ENCODE results near the gene HSD17B3. TPM values are rescaled to one million over a fixed set of nuclear protein-coding genes. Genes with fewer than 3 reads are reported as not detected.

HSD17B3 gene
- total and polyA plus RNA-seq, 4 donors: 0.37 to 4.4 (median 0.41) TPM; not detected in 1

GRCh38 chr9:96304230-96304629, 2.3 kb upstream of the HSD17B3 start:
- Histone ChIP-seq H3K36me3 (ENCODE audit: control insufficient read depth in 4 of 4, insufficient read depth in 4 of 4, low read length in 4 of 4) (no peaks in the 10 kb centered on the region), H3K27ac (ENCODE audit: low read depth in 1 of 2, low read length in 1 of 2) (no peak overlapping the region), H3K27me3 (ENCODE audit: control insufficient read depth in 3 of 3, insufficient read depth in 3 of 3, low read length in 2 of 3) (no peaks in the 10 kb centered on the region), H3K9ac (ENCODE audit: insufficient read depth in 1 of 2, low read length in 2 of 2) (no peak overlapping the region), H3K9me3 (ENCODE audit: control insufficient read depth in 4 of 4, insufficient read depth in 3 of 4, low read length in 3 of 4) (peaks cover 0 to 3% (median 0%) of the 10 kb centered on the region in 4 donors), H3K4me1 (ENCODE audit: control insufficient read depth in 5 of 5, insufficient read depth in 5 of 5, low read length in 5 of 5) (no peaks in the 10 kb centered on the region), H3K4me3 (no peak overlapping the region)
- ATAC-seq (ENCODE audit: insufficient read depth, low FRiP score) (no peak), DNase-seq (no peak)
- TF ChIP-seq CTCF (IDR thresholded peaks at IDR 0.05; ENCODE audit: control extremely low read depth, extremely low read depth): no peak

- no peak overlapping the region for H3K4me3 ChIP-seq
- H3K9ac ChIP-seq (ENCODE audit: insufficient read depth in 1 of 2, low read length in 2 of 2): no peak overlapping the region
- peaks cover 0 to 3% (median 0%) of the 10 kb centered on the region in 4 donors for H3K9me3 ChIP-seq (ENCODE audit: control insufficient read depth in 4 of 4, insufficient read depth in 3 of 4, low read length in 3 of 4)
- no peak for TF ChIP-seq CTCF (IDR thresholded peaks at IDR 0.05; ENCODE audit: control extremely low read depth, extremely low read depth)
- H3K27me3 ChIP-seq (ENCODE audit: control insufficient read depth in 3 of 3, insufficient read depth in 3 of 3, low read length in 2 of 3): no peaks in the 10 kb centered on the region
- no peak for ATAC-seq (ENCODE audit: insufficient read depth, low FRiP score)
- WGBS, 2 donors: 70 to 88% methylated on average over 4 of the region's 4 CpGs
- H3K4me1 ChIP-seq (ENCODE audit: control insufficient read depth in 5 of 5, insufficient read depth in 5 of 5, low read length in 5 of 5): no peaks in the 10 kb centered on the region
- no peaks in the 10 kb centered on the region for H3K36me3 ChIP-seq (ENCODE audit: control insufficient read depth in 4 of 4, insufficient read depth in 4 of 4, low read length in 4 of 4)
- no peak for DNase-seq
- no peak overlapping the region for H3K27ac ChIP-seq (ENCODE audit: low read depth in 1 of 2, low read length in 1 of 2)
These were observed 2.2 kb downstream of the HSD17B3 start for GRCh38 chr9:96299823-96300222.

- DNase-seq (peak in 2 of 3 donors; percentile 6 to 9), ATAC-seq (ENCODE audit: insufficient read depth, low FRiP score) (no peak)
- Histone ChIP-seq H3K27ac (ENCODE audit: low read depth in 1 of 2, low read length in 1 of 2) (no peak overlapping the region), H3K27me3 (ENCODE audit: control insufficient read depth in 3 of 3, insufficient read depth in 3 of 3, low read length in 2 of 3) (no peaks in the 10 kb centered on the region), H3K9me3 (ENCODE audit: control insufficient read depth in 4 of 4, insufficient read depth in 3 of 4, low read length in 3 of 4) (no peaks in the 10 kb centered on the region), H3K4me1 (ENCODE audit: control insufficient read depth in 5 of 5, insufficient read depth in 5 of 5, low read length in 5 of 5) (peaks cover 0 to 11% (median 0%) of the 10 kb centered on the region in 5 donors), H3K36me3 (ENCODE audit: control insufficient read depth in 4 of 4, insufficient read depth in 4 of 4, low read length in 4 of 4) (no peaks in the 10 kb centered on the region), H3K9ac (ENCODE audit: insufficient read depth in 1 of 2, low read length in 2 of 2) (no peak overlapping the region), H3K4me3 (no peak overlapping the region)
- 94% methylated on average over 3 of the region's 3 CpGs for WGBS, 2 donors
- no peak for TF ChIP-seq CTCF (IDR thresholded peaks at IDR 0.05; ENCODE audit: control extremely low read depth, extremely low read depth)
These were observed 7.8 kb downstream of the HSD17B3 start for GRCh38 chr9:96294159-96294545.

GRCh38 chr9:96293498-96294158, 8.3 kb downstream of the HSD17B3 start:
- 64 to 71% methylated on average over 3 of the region's 3 CpGs for WGBS, 2 donors
- Histone ChIP-seq H3K27me3 (ENCODE audit: control insufficient read depth in 3 of 3, insufficient read depth in 3 of 3, low read length in 2 of 3) (no peaks in the 10 kb centered on the region), H3K4me3 (no peak overlapping the region), H3K4me1 (ENCODE audit: control insufficient read depth in 5 of 5, insufficient read depth in 5 of 5, low read length in 5 of 5) (peaks cover 0 to 11% (median 0%) of the 10 kb centered on the region in 5 donors), H3K27ac (ENCODE audit: low read depth in 1 of 2, low read length in 1 of 2) (no peak overlapping the region), H3K9ac (ENCODE audit: insufficient read depth in 1 of 2, low read length in 2 of 2) (no peak overlapping the region), H3K36me3 (ENCODE audit: control insufficient read depth in 4 of 4, insufficient read depth in 4 of 4, low read length in 4 of 4) (no peaks in the 10 kb centered on the region), H3K9me3 (ENCODE audit: control insufficient read depth in 4 of 4, insufficient read depth in 3 of 4, low read length in 3 of 4) (no peaks in the 10 kb centered on the region)
- no peak for TF ChIP-seq CTCF (IDR thresholded peaks at IDR 0.05; ENCODE audit: control extremely low read depth, extremely low read depth)
- ATAC-seq (ENCODE audit: insufficient read depth, low FRiP score) (no peak), DNase-seq (no peak)
